Stimulated activated CD4-positive, alpha-beta T cell treated with anti-CD3 and anti-CD28 coated beads, Interleukin-2, amount 100 ng/mL, for 4 hours (primary cell): ENCODE results near the gene THSD7A.
"Not testable (repeated sequence)": the region's sequence is repeated elsewhere in the genome, so short reads cannot be mapped to it uniquely, and the experiment has no call there.

Source experiments
- DNase-seq: peaks from one replicate; pipeline ENCODE4 v3.0.0-alpha.2; 2020; ENCODE audit warnings: low read depth

THSD7A gene

GRCh38 chr7:11456574-11456973 is 375.4 kb downstream of the THSD7A start:
- no peak for DNase-seq

- DNase-seq = no peak
Observed at GRCh38 chr7:11452476-11452875, 379.5 kb downstream of the THSD7A start.

DNA sequence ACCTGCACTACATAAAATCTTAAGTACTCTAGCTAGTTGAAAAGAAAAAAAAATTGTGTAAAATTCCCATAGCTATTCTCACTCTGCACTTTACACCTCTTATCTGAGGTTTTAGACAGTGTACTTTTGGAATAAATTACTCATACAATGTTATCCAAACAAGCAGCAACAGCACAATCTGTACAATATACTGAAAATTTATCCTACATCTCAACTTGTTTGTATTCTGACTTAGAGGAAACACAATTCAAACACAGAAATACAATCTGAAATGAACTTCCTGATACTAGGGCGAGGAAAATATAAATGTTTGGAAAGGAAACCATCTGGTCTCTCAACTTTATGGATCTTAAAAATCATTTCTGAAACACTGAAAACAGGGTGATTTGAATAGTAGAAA is 381.7 kb downstream of the THSD7A start:
- no peak for DNase-seq

DNA sequence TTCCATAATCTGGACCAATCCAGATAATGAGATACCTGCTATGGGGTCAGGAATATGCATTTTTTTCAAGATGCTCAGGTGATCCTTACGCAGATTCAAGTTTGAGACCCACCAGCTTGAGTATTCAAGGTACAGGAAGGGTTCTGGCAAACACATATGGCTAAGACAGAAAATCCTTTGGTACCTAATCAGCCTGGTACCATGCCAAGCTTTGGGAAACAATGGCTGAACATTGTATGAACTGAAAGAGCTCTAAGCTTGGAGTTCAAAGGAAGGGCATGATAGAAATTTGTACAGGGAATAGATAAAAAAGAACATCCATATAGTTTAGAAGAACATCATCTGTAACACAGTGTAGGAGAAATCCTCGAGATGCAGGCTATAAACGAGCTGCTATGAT is 382.7 kb downstream of the THSD7A start:
- no peak for DNase-seq

DNA sequence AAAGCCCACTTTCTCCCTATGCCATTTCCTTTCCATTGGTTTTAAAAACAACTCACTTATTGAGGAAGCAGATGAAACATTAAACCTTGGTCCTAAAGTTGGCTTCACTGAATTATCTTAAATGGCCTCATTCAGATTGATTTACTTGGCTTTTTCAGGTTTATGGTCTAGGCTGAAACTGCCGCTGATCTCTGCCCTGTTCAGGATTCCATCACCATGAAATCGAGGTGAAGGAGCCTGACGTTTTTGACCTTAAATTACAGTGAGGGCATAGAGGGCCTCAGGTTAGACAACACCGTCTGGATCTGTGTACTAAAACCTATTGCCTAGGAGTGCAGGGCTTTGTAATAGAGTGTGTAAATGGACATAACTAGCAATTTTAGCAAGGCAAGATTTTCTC is 383.7 kb downstream of the THSD7A start:
- DNase-seq = no peak

GRCh38 chr7:11447106-11447505 is 384.9 kb downstream of the THSD7A start:
- no peak for DNase-seq

DNA sequence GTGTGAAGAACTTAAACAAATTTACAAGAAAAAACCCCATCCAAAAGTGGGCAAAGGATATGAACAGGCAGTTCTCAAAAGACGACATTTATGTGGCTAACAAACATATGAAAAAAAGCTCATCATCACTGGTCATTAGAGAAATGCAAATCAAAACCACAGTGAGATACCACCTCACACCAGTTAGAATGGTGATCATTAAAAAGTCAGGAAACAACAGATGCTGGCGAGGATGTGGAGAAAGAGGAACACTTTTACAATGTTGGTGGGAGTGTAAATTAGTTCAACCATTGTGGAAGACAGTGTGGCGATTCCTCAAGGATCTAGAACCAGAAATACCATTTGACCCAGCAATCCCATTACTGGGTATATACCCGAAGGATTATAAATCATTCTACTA is 388.1 kb downstream of the THSD7A start:
- not testable (repeated sequence) for DNase-seq

- no peak for DNase-seq
Observed at GRCh38 chr7:11437994-11438393, 394.0 kb downstream of the THSD7A start.

DNA sequence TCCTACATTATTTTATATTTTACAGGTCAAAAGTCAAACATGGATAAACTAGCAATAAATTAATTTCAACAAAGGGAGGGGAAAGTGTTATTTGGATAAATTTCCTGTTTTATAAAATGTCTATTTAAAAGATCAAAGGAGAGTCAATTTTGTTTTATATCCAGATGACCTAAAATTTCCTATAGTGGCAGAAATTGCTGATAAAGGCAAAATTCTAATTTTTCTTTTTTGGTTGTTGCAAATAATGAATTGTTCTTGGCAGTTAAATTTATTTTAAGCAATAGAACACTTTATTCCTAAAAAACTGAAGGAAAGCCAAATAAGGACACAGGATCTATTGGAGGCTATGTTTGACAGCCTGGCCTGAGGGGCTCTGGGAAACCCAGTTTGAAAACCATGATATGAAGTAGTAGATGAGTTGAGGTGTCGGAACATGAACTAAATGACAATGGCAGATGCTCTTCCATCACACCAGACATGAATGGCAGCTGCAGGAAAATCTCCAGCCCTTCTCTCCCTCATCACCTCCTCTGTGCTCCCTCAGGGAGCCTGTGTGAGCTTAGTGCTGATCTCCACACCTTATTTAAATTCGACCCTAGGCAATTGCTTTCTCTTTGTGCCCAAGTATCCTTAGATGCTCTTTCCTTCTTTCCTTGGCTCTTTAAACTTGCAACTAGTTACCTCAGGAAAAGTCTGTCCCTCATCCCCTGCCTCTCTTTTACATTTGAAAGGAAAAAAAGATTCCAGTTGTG is 395.0 kb downstream of the THSD7A start:
- DNase-seq = no peak

DNA sequence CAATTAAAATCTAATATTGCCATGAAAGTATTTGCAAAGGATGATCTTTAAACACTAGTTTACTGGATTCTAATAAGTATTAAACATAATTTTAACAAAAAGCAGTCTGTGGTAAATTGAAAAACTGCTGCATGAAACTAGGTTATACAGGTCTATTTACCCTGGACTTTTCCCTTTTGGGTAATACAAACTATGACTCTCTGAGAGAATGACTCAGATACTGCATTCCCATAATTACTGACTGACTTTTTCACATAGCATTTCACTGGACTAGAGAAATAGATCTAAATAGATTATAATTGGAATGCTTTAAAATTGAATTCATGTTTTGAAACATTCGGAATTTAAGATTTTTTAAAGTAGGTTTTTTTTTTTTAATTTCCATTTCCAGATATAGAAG is 395.7 kb downstream of the THSD7A start:
- DNase-seq = no peak

DNA sequence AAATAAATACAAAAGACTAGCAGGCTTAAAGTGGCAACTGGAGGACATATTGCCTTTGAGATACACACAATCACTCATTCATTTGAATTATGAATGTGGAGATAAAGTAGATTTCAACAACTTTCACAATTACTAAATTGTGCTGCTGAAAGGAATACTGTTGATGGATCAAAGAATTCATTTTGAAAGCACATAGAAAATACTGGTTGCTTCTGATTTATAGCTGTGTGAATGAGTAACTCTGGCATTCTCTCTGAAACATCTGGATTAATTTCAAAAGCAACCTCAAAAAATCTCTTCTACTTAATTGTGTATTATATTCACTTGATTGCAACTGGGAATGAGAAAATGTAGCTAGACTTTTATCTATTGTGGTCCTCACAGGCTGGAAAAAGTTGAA is 397.6 kb downstream of the THSD7A start:
- no peak for DNase-seq

DNA sequence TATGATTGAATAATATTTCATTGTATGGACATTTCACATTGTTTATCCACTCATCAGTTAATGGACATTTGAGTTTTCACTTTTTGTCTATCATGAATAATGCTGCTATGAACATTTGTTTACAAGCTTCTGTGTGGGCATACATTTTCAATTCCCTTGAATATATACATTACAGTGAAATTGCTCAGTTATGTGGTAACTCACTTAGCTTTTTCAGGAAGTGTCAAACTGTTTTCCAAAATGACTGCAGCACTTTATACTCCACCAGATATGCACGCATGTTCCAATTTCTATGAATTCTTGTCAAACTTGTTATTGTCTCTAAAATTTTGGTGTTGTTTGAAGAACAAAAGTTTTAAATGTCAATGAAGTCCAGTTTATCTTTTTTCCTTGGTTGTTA is 401.2 kb downstream of the THSD7A start:
- no peak for DNase-seq

DNA sequence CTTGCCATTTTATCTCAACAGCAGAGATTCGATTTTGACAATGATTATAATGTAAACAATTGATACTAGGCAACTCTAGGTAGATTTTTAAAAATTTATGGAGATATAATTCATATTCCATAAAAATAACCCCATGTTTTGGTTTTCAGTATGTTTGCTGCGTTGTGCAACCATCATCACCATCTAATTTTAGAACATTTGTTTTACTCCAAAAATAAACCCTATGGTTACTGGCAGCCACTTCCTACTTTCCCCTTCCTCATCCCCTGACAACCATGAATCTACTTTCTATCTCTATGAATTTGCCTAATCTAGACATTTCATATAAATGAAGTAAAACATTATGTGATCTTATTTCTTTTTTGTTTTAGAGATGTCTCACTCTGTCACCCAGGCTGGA is 401.9 kb downstream of the THSD7A start:
- no peak for DNase-seq

DNA sequence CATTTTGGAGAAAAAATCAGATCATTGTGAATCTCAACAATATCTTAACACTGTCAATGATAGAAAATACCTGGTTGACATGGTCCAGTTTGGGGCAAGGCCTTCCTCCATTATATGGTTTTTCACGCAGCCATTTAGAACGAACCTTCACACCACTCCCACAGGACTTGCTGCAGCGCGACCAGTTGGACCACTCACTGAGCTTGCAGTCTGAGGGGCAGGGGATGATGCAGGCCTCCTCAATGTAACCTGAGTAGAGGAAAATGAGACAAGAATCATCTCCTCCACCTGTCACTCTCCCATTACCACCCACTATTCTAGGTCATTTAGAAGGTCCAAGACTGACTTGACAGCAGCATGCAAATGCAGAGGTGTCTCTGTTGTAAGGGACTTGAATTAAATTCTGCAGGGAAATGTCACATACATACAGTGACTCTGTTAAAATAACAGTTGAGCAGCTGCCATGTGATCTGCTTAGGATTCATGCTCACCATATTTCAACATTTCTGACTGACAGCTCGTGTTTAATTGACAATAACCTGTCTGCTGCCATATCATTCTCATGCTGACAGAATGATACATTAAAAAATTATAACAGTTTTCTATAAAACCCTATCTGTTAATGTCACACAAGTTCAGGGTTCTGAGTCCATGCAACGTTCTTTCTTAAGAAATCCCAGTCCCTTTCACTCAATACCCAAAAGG is 403.0 kb downstream of the THSD7A start:
- no peak for DNase-seq

DNA sequence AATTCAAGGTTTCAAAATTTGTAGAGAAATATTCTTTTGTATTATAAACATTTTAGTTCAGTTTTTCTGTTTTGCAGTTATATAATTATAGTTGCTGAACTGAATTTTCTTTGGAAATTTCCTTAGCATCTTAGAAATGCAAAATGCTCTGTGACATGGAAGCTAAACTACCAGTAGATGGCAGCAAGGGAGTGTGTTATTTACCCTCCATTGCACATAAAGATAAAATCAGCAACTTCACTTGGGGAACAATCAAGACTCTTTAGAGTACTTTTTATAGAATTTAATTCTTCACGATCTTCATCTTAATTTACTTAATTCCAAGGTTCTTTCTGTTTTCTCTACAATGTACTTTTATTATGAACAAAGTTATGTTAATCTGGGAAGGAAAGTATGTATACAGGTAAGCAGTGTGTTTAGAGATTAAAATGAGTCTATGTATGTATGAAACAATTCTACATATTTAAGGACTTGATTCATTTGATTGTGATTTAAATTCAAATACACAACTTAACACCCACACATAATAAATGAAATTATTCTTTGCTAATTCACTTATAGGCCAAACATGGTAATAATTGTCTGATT is 404.2 kb downstream of the THSD7A start:
- no peak for DNase-seq

GRCh38 chr7:11424006-11424405 is 408.0 kb downstream of the THSD7A start:
- DNase-seq = no peak

DNA sequence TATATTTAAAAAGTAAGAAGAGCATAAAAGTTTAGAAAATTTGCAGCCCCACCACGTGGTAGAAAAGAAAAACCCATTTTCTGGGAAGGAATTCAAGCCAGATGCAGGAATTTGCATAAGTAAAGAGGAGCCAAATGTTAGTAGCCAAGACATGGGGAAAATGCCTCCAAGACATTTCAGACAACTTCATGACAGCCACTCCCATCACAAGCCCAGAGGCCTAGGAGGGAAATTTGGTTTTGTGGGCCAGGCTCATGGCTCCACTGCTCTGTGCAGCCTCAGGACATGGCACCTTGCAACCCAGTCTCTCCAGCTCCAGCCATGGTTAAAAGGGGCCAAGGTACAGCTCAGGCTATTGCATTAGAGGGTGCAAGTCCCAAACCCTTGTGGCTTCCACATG is 411.9 kb downstream of the THSD7A start:
- no peak for DNase-seq

DNA sequence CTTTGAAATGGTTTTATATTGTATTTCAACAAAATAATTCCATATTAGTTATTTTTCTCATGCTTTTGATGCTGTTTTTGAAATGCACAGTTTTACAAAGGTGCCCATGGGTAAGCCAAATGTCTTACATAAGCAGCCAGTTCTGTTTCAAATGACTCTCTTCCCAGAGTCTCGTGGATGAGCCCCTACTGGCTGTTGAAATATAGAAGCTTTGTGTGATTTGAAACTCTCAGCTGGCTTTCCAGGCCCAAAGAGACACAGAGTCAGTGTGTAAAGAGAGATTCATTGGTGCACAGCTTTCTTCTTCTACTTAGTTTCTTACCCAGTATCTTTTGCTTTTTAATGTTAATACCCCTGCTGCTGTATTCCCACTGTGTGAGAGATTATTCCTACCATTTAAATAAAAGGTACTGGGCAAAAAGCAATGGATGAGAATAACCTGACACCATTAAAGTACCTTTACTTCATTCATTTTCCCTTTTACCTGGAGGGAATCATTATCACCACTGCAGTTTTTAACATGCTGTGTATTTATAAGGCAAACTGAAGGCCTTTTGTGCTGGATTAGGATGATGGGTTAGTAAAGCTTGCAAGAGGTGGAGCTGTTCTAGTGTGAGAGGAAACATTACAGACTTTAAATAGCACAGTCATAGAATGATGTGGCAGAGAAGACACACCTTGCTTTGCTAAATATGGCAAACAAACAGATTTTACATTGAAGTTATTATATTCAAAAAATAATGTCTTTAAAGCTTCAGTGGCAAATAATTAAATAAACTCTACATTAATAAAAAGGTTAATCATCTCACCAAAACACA is 415.1 kb downstream of the THSD7A start:
- no peak for DNase-seq

DNA sequence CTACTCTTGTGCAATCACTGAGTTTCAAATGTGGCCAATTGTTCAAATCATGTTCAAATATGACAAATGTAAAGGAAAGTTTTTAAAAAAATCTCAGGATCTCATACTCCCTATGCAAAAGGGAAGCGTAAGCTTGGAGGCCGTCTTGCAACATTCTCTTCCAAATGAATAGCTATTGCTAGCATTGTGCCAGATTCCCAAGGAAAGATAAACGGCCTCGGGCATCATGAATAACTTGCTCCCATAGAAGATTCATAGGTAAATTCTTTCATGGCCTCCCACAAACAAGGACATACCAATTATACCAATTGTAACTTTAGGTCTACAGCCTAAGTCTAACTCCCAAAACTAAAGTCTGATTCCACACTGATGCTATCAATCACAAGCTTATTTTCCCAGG is 416.9 kb downstream of the THSD7A start:
- no peak for DNase-seq

DNA sequence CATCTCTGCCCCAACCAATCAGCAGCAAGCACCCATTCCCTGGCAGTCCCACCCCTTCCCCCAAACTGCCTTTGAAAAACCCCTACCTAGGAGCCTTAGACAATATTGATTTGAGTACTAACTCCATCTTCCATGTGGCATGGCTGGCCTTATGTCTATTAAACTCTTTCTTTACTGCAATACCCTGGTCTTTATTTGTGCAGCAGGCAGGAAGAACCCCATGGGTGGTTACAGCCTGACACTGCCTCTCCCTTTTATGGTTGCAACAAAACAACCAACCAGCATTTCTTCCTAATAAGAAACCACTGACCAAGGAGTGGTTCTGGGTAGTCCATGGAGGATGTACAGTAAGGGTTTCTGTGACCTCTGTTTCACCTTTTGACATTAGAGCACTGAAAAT is 418.1 kb downstream of the THSD7A start:
- DNase-seq = no peak

DNA sequence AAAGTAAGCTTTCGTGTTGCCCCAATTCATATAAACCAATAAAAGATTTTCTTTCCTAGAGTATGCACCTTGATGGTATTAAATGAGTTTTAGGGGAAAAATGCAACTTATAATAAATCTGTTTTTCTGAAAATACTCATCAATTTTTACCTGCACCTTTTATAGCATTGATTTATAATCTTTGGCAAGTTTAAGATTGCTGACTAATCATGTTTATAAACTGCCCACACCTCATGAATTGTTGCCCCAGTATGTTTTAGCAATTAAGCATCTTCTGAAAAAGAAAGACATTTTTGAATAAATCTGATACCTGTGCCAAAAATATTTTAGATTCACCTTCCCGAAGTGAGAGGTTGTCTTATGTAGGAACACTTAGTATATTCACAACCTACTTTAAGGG is 420.0 kb downstream of the THSD7A start:
- DNase-seq = no peak
